22Rv1 (cell line): ENCODE measurements around the gene BTBD1.

Experiments used
- CTCF ChIP-seq: fragments of 450-650 bp; IDR thresholded peaks from 2 replicates; pipeline ENCODE4 v1.5.1; 2017; ENCODE audit warnings: mild to moderate bottlenecking
- ZFX ChIP-seq: fragments of 450-650 bp; IDR thresholded peaks from 2 replicates; pipeline ENCODE4 v1.6.1; 2017; ENCODE audit warnings: antibody characterized with exemption, borderline replicate concordance

- TF ChIP-seq CTCF, result no peak
- TF ChIP-seq ZFX, result no peak
Observed at GRCh38 chr15:82977076-82977475, 90.0 kb downstream of the BTBD1 start.
